ENCODE measurements around the gene OST4.

The OST4 gene

DNA sequence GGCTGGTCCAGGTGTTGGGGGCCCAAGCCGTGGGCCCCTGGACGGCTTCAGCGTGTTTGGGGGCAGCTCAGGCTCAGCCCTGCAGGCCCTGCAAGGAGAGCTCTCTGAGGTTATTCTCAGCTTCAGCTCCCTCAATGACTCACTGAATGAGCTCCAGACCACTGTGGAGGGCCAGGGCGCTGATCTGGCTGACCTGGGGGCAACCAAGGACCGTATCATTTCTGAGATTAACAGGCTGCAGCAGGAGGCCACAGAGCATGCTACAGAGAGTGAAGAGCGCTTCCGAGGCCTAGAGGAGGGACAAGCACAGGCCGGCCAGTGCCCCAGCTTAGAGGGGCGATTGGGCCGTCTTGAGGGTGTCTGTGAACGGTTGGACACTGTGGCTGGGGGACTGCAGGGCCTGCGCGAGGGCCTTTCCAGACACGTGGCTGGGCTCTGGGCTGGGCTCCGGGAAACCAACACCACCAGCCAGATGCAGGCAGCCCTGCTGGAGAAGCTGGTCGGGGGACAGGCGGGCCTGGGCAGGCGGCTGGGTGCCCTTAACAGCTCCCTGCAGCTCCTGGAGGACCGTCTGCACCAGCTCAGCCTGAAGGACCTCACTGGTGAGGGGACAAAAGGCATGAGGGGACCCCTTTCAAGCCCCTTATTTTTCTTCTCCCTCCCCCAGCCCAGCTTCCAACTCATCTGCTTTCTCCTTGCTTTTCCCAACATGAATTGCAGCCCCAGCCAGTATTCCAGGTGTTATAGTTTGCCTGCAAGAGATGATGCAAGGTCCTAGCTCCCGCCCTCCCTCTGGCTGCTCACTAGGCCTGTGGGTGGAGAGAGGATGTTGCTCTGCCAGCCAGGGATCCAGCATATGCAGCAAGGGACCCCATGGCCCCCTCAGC lies 12.2 kb upstream of the OST4 start:
- TF ChIP-seq SPI1 (IDR thresholded peaks at IDR 0.05; ENCODE audit: borderline replicate concordance, low read depth) (no peak), POLR2AphosphoS5 (IDR thresholded peaks at IDR 0.05; ENCODE audit: low read depth) (no peak), GABPA (IDR thresholded peaks at IDR 0.05; ENCODE audit: low read depth) (no peak)
- TF ChIP-seq, protein P1, sequence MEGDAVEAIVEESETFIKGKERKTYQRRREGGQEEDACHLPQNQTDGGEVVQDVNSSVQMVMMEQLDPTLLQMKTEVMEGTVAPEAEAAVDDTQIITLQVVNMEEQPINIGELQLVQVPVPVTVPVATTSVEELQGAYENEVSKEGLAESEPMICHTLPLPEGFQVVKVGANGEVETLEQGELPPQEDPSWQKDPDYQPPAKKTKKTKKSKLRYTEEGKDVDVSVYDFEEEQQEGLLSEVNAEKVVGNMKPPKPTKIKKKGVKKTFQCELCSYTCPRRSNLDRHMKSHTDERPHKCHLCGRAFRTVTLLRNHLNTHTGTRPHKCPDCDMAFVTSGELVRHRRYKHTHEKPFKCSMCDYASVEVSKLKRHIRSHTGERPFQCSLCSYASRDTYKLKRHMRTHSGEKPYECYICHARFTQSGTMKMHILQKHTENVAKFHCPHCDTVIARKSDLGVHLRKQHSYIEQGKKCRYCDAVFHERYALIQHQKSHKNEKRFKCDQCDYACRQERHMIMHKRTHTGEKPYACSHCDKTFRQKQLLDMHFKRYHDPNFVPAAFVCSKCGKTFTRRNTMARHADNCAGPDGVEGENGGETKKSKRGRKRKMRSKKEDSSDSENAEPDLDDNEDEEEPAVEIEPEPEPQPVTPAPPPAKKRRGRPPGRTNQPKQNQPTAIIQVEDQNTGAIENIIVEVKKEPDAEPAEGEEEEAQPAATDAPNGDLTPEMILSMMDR (IDR thresholded peaks at IDR 0.05; ENCODE audit: insufficient read depth, low read length): no peak
- TF ChIP-seq, protein P2, sequence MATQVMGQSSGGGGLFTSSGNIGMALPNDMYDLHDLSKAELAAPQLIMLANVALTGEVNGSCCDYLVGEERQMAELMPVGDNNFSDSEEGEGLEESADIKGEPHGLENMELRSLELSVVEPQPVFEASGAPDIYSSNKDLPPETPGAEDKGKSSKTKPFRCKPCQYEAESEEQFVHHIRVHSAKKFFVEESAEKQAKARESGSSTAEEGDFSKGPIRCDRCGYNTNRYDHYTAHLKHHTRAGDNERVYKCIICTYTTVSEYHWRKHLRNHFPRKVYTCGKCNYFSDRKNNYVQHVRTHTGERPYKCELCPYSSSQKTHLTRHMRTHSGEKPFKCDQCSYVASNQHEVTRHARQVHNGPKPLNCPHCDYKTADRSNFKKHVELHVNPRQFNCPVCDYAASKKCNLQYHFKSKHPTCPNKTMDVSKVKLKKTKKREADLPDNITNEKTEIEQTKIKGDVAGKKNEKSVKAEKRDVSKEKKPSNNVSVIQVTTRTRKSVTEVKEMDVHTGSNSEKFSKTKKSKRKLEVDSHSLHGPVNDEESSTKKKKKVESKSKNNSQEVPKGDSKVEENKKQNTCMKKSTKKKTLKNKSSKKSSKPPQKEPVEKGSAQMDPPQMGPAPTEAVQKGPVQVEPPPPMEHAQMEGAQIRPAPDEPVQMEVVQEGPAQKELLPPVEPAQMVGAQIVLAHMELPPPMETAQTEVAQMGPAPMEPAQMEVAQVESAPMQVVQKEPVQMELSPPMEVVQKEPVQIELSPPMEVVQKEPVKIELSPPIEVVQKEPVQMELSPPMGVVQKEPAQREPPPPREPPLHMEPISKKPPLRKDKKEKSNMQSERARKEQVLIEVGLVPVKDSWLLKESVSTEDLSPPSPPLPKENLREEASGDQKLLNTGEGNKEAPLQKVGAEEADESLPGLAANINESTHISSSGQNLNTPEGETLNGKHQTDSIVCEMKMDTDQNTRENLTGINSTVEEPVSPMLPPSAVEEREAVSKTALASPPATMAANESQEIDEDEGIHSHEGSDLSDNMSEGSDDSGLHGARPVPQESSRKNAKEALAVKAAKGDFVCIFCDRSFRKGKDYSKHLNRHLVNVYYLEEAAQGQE (IDR thresholded peaks at IDR 0.05; ENCODE audit: insufficient replicate concordance, low read depth): no peak
- H3K27ac ChIP-seq (replicated peaks): no peak overlapping the region
- DNase-seq (ENCODE audit: low read depth in 1 of 2, low spot score in 1 of 2): no peak
- H3K27me3 ChIP-seq (ENCODE audit: insufficient read depth, poor library complexity, severe bottlenecking): no peaks in the 10 kb centered on the region
- no peak overlapping the region for H3K4me3 ChIP-seq (replicated peaks; ENCODE audit: insufficient read depth, low read length)

DNA sequence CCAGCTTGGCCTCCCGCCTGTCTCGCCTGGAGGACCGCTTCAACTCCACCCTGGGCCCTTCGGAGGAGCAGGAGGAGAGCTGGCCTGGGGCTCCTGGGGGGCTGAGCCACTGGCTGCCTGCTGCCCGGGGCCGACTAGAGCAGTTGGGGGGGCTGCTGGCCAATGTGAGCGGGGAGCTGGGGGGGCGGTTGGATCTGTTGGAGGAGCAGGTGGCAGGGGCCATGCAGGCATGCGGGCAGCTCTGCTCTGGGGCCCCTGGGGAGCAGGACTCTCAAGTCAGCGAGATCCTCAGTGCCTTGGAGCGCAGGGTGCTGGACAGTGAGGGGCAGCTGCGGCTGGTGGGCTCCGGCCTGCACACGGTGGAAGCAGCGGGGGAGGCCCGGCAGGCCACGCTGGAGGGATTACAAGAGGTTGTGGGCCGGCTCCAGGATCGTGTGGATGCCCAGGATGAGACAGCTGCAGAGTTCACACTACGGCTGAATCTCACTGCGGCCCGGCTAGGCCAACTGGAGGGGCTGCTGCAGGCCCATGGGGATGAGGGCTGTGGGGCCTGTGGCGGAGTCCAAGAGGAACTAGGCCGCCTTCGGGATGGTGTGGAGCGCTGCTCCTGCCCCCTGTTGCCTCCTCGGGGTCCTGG lies 11.4 kb upstream of the OST4 start:
- H3K27ac ChIP-seq (replicated peaks): no peak overlapping the region
- no peaks in the 10 kb centered on the region for H3K27me3 ChIP-seq (ENCODE audit: insufficient read depth, poor library complexity, severe bottlenecking)
- DNase-seq (ENCODE audit: low read depth in 1 of 2, low spot score in 1 of 2): no peak
- no peak overlapping the region for H3K4me3 ChIP-seq (replicated peaks; ENCODE audit: insufficient read depth, low read length)
- TF ChIP-seq, protein P2 (IDR thresholded peaks at IDR 0.05; ENCODE audit: insufficient replicate concordance, low read depth): no peak
- no peak for TF ChIP-seq POLR2AphosphoS5 (IDR thresholded peaks at IDR 0.05; ENCODE audit: low read depth)
- TF ChIP-seq SPI1 (IDR thresholded peaks at IDR 0.05; ENCODE audit: borderline replicate concordance, low read depth): no peak
- TF ChIP-seq, protein P1 (IDR thresholded peaks at IDR 0.05; ENCODE audit: insufficient read depth, low read length): no peak
- TF ChIP-seq GABPA (IDR thresholded peaks at IDR 0.05; ENCODE audit: low read depth): no peak

DNA sequence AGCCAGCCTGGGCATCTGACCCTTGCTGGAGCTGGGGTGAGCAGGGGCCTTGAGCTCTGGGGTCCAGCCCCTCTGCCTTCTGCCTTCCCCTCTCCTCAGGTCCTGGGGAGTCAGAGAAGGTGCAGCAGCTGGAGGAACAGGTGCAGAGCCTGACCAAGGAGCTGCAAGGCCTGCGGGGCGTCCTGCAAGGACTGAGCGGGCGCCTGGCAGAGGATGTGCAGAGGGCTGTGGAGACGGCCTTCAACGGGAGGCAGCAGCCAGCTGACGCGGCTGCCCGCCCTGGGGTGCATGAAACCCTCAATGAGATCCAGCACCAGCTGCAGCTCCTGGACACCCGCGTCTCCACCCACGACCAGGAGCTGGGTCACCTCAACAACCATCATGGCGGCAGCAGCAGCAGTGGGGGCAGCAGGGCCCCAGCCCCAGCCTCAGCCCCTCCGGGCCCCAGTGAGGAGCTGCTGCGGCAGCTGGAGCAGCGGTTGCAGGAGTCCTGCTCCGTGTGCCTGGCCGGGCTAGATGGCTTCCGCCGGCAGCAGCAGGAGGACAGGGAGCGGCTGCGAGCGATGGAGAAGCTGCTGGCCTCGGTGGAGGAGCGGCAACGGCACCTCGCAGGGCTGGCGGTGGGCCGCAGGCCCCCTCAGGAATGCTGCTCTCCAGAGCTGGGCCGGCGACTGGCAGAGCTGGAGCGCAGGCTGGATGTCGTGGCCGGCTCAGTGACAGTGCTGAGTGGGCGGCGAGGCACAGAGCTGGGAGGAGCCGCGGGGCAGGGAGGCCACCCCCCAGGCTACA lies 10.7 kb upstream of the OST4 start:
- TF ChIP-seq, protein P1 (IDR thresholded peaks at IDR 0.05; ENCODE audit: insufficient read depth, low read length): no peak
- TF ChIP-seq GABPA (IDR thresholded peaks at IDR 0.05; ENCODE audit: low read depth) (no peak), POLR2AphosphoS5 (IDR thresholded peaks at IDR 0.05; ENCODE audit: low read depth) (no peak), SPI1 (IDR thresholded peaks at IDR 0.05; ENCODE audit: borderline replicate concordance, low read depth) (no peak)
- TF ChIP-seq, protein P2 (IDR thresholded peaks at IDR 0.05; ENCODE audit: insufficient replicate concordance, low read depth): no peak
- peak overlapping the region; percentile 84 for H3K27ac ChIP-seq (replicated peaks)
- H3K4me3 ChIP-seq (replicated peaks; ENCODE audit: insufficient read depth, low read length): no peak overlapping the region
- no peak for DNase-seq (ENCODE audit: low read depth in 1 of 2, low spot score in 1 of 2)
- H3K27me3 ChIP-seq (ENCODE audit: insufficient read depth, poor library complexity, severe bottlenecking): no peaks in the 10 kb centered on the region

Measured in HL-60 (cell line).